IgD-negative memory B cell (primary cell): ENCODE results near the gene GFOD1. TPM values are rescaled to one million over a fixed set of nuclear protein-coding genes. Genes with fewer than 3 reads are reported as not detected.

Experiments used
- H3K27ac Mint-ChIP-seq, 3 donors: one replicate each; pipeline ENCODE4 v1.8.0; 2020 to 2022; ENCODE audit warnings: mild to moderate bottlenecking in 3 of 3, mixed read lengths in 3 of 3, moderate library complexity in 1 of 3
- H3K27me3 Mint-ChIP-seq: one replicate; pipeline ENCODE4 v1.8.0; 2021; ENCODE audit warnings: mixed read lengths
- H3K36me3 Mint-ChIP-seq: one replicate; pipeline ENCODE4 v1.8.0; 2020; ENCODE audit warnings: mild to moderate bottlenecking, mixed read lengths
- H3K4me1 Mint-ChIP-seq, 3 donors: one replicate each; pipeline ENCODE4 v1.8.0; 2020 to 2022; ENCODE audit warnings: mixed read lengths in 3 of 3, mild to moderate bottlenecking in 1 of 3
- H3K4me3 Mint-ChIP-seq, 4 donors: one replicate each; pipeline ENCODE4 v1.8.0; 2020 to 2022; ENCODE audit warnings: mild to moderate bottlenecking in 4 of 4, mixed read lengths in 4 of 4, moderate library complexity in 3 of 4
- H3K9me3 Mint-ChIP-seq, 3 donors: one replicate each; pipeline ENCODE4 v1.8.0; 2020 to 2021; ENCODE audit warnings: mixed read lengths in 3 of 3, mild to moderate bottlenecking in 1 of 3
- polyA plus RNA-seq: library from polyadenylated mRNA; unstranded; fragments of 300-500 nt; fragmentation: Illumina TruSeq; gene quantifications from one replicate; pipeline ENCODE4 v1.2.3, GENCODE V29; 2021

Gene GFOD1
- polyA plus RNA-seq, 1 donor from 2014 or later = 10.9 TPM

DNA sequence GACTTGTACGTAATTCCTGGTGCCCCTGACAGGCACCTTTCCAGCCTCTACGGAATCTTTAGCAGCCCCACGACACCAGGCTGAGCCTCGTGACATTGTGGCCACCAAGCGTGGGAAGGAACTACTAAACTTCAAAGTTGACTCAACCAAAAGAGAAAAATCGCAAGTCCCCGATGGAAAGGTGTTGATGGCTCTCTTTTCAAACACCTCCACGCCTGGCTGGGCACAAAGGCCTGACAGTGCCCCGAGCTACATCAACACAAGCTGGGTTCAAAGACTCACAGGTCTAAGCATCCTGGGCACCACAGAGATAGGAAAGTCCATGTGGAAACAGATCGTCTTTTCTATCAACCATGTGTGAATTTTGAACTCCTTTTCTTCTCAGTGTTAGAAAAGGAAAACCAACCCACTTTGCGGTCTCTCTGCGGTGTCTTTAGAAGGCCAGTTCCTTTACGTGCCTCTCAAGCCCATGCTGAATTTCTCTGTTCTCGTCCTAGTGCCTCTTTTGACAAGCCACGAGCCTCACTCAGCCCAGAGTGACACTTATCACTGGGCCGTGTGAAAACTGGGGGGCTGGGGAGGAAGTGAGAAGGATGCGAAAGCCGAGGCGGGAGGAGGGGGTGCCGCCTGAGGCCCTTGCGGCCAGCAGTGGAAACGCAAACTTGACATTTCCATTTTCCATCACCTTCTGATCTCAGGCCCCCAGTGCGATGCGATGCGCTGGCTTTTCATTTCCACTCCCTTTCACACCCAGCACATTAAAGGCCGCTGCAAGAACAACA is 59.4 kb downstream of the GFOD1 start:
- peaks cover 56 to 60% (median 56%) of the 10 kb centered on the region in 3 donors for H3K4me1 Mint-ChIP-seq
- H3K27ac Mint-ChIP-seq = peak overlapping the region; percentile 77 to 97 (median 96)
- H3K27me3 Mint-ChIP-seq = no peaks in the 10 kb centered on the region
- H3K4me3 Mint-ChIP-seq = peak overlapping the region; percentile 36 to 90 (median 76)
- no peaks in the 10 kb centered on the region for H3K9me3 Mint-ChIP-seq
- no peaks in the 10 kb centered on the region for H3K36me3 Mint-ChIP-seq

DNA sequence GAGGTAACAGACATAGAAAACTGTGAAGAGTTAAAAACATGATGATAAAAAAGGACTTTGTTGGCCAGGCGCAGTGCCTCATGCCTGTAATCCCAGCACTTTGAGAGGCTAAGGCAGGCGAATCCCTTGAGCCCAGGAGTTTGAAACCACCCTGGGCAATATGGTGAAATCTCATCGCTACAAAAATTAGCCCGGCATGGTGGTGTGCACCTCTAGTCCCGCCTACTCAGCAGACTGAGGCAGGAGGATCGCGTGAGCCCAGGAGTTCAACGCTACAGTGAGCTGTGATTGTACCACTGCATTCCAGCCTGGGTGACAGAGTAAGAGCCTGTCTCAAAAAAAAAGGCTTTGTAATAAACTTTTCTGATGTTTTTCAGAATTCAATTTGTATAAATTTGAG is 60.1 kb downstream of the GFOD1 start:
- peak overlapping the region; percentile 36 to 90 (median 76) for H3K4me3 Mint-ChIP-seq
- H3K4me1 Mint-ChIP-seq = peaks cover 51 to 54% (median 53%) of the 10 kb centered on the region in 3 donors
- H3K27me3 Mint-ChIP-seq = no peaks in the 10 kb centered on the region
- H3K9me3 Mint-ChIP-seq = no peaks in the 10 kb centered on the region
- H3K27ac Mint-ChIP-seq = peak overlapping the region; percentile 77 to 97 (median 96)
- H3K36me3 Mint-ChIP-seq = no peaks in the 10 kb centered on the region

DNA sequence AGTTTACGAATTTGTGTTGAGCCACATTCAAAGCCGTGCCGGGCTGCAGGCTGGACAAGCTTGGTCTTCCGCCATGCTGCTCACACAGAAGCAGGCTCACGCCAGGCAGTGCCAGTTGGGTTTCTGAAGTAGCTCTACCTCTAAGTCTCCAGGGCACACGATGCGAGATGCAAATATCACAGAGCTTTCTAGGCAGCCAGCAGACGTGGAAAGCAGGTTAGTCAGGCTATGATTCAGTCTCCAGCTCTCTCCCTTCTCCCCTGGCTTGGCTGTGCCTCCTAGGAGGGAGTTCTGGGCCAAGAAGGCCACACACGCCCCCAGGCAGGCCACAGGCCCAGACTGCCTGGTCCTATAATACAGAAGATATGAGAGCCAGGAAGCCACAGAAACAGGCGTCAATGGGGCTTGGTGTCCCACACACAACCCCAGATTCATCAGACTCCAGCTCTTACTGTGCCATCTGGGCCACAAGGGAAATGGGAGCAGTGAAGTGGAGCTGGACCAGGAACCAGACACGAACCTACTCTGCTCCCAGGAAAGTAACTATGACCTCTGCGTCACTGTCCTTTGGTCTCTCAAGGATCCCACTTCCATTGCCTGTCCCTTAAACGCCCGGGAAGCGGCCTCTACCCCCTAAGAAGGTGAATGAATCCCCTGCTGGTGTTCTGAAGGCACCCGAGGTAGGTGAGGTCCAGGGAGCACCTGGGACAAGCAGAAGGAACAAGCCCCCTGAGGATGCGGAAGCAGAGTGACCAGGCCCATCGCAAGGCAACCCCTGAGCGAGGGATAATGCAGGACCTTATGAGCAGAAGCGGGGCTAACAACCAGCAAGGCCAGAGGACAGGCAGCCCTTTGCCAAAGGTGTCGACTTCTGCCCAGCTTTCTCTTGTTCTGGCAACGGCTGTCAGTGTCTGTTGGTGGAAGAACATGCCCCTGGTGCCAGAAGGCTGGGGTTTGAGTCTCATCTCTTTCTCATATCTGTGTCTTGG is 61.2 kb downstream of the GFOD1 start:
- peak overlapping the region; percentile 53 to 73 (median 70) for H3K27ac Mint-ChIP-seq
- H3K36me3 Mint-ChIP-seq = no peaks in the 10 kb centered on the region
- H3K27me3 Mint-ChIP-seq = no peaks in the 10 kb centered on the region
- H3K9me3 Mint-ChIP-seq = no peaks in the 10 kb centered on the region
- peaks cover 44 to 50% (median 46%) of the 10 kb centered on the region in 3 donors for H3K4me1 Mint-ChIP-seq
- H3K4me3 Mint-ChIP-seq = peak overlapping the region in 2 of 4 donors; percentile 37 to 52

DNA sequence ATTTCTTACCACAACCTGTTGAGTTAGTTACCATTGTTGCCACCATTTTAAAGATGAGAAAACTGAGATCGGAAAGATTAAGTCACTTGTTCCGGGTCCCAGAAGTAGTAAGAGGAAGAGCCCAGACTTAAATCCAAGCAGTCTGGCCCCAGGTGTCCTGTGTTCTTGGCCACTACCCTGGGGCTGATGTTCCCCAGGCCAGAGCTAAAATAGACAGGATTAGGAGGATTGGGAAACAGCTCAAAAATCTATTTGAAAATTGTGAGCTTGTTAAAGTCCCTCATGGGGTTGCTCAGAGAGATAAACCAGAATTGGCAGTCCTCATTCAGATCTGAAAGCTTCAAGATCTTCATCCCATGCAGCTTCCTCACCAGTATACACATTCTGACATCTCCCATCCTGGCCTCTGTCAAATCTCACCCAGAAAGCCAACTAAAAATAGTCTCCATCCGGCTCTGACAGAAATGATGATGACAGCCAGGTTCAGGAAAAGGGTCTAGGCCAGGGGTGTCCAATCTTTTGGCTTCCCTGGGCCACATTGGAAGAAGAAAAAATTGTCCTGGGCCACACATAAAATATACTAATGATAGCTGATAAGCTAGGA is 62.0 kb downstream of the GFOD1 start:
- Mint-ChIP-seq H3K4me3 (peak overlapping the region in 1 of 4 donors; percentile 37), H3K4me1 (peaks cover 38 to 46% (median 44%) of the 10 kb centered on the region in 3 donors), H3K27ac (peak overlapping the region; percentile 53 to 73 (median 70)), H3K9me3 (no peaks in the 10 kb centered on the region), H3K27me3 (no peaks in the 10 kb centered on the region), H3K36me3 (no peaks in the 10 kb centered on the region)

DNA sequence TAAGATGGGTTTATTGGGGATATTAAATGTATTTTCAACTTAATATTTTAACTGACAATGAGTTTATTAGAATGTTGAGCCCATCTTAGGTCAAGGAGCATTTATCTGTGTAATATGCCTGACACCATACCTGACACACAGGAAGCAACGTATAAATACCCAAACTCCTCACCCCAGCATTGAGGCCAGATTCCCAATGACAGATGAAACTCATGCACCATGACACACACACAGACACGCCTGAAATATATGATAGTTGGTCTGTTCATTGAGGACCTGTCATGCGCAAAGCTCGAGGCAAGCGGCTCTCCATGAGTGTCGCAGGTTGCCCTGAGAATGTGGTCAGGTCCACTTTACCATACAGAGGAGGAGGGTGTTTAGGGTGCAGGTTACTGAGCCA is 64.1 kb downstream of the GFOD1 start:
- Mint-ChIP-seq H3K4me3 (no peak overlapping the region), H3K4me1 (peaks cover 36 to 40% (median 38%) of the 10 kb centered on the region in 3 donors), H3K36me3 (peaks cover 5% of the 10 kb centered on the region), H3K27ac (no peak overlapping the region), H3K27me3 (no peaks in the 10 kb centered on the region), H3K9me3 (no peaks in the 10 kb centered on the region)

DNA sequence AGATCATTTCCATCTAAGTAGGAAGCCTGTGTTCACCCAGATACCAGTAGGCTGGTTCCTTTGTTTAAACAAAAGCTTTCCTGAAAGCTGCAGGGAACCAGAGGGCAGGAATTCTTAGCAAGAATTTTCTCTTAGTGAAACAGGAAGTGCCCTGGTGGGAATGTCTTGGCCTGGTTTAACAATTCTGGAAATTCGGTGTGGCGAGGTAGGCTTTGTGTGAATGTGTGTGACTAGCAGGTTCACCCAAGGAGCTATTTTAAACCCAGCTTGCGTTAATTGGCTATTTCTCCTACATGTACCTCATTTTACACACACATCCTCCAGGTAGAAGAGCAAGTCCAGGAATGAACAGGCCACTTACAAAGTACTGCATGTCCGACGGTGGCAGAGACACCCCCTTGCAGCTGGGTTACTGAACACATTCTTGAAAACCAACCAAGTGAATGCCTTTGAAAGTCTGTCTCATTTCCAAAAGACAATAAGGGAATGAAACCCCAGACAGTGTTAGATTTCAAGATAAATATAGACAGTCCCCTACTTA is 64.6 kb downstream of the GFOD1 start:
- Mint-ChIP-seq H3K36me3 (peaks cover 5% of the 10 kb centered on the region), H3K9me3 (no peaks in the 10 kb centered on the region), H3K27ac (no peak overlapping the region), H3K27me3 (no peaks in the 10 kb centered on the region), H3K4me1 (peaks cover 33 to 35% (median 34%) of the 10 kb centered on the region in 3 donors), H3K4me3 (no peak overlapping the region)

DNA sequence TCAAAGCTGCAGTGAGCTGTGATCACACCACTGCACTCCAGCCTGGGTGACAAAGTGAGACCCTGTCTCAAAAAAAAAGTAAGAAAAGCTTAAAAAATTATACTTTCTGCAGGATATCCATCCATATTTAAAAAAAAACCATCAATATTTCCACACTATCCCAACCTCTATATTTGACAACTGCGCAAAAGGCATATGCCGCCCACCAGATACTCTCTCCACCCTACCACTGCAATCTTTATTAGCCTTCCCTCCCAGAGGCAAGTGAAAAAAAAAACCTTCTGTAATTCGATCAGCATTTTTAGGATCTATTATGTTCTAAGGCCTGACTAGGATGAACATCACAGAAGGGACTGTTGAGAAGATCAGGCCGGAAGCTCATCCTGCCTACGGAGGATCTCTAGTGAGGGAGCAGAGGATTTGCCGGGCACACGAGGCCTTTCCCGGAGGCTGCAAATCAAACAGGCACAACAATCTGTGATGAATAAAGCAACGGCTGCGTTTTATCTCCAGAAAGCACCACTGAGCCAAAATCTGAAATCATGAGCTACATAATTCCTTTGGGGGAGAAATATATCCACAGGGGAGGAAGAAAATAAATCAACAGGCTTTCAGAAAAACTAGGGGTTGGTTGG is 65.9 kb downstream of the GFOD1 start:
- H3K9me3 Mint-ChIP-seq = no peaks in the 10 kb centered on the region
- H3K4me1 Mint-ChIP-seq = peaks cover 21 to 24% (median 23%) of the 10 kb centered on the region in 3 donors
- H3K4me3 Mint-ChIP-seq = no peak overlapping the region
- no peaks in the 10 kb centered on the region for H3K27me3 Mint-ChIP-seq
- peak overlapping the region in 1 of 3 donors; percentile 81 for H3K27ac Mint-ChIP-seq
- peaks cover 5% of the 10 kb centered on the region for H3K36me3 Mint-ChIP-seq

DNA sequence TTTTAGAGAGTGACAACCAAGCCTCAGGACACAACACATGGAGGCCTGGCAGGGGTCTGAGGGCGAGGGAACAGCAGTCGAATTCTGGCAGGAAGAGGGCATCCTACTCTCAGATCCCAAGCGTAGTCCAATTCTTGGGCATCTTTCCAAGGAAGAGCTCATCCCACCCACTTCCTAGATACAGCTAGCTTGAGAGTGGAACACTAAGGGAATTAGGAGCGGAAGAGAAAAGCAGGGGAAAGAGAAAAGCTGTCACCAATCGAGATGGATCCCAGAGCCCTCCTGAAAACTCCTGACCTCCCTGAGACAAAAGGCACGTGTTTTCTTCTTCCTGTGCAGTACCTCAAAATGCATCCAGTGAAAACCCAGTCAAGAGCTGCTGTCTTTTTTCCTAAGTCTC is 67.1 kb downstream of the GFOD1 start:
- Mint-ChIP-seq H3K36me3 (peaks cover 6% of the 10 kb centered on the region), H3K27me3 (no peaks in the 10 kb centered on the region), H3K9me3 (no peaks in the 10 kb centered on the region), H3K4me3 (peak overlapping the region in 1 of 4 donors; percentile 82), H3K4me1 (peaks cover 14 to 19% (median 17%) of the 10 kb centered on the region in 3 donors), H3K27ac (no peak overlapping the region)

DNA sequence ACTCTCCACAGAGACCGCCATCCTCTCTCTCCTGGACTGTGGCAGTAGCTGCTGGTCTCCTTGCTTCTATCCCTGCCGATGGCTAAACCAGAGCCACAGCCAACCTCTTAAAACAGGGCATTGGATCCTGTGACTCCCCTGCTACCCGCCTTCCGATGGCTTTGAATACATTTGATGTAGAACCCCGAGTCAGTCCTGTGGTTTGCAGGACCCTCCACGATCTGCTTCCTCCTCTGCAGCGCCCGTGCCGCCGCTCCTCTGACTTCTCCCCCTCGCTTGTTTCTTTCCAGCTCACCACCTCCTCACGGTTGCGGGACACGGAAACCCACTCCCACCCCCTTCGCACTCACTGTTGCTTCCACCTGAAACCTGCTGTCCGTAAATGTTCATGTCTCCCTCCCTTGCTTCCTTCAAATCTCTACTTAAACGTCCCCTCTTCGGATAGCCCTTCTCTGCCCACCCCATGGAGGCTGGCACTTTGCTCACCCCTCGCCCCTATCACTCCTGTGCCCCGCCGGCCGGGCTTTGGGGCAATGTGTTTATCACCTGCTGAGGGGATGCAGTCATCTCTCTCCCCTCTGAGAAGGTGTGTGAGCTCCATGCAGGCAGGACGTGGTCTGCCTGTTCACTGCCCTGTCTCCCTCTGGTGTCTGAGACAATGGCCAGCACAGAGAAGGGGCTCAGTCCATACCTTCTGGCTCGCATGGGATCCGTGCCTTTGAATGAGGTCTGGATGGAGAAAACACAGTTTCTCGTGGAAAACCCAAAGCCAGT is 67.8 kb downstream of the GFOD1 start:
- Mint-ChIP-seq H3K36me3 (peaks cover 6% of the 10 kb centered on the region), H3K9me3 (no peaks in the 10 kb centered on the region), H3K4me3 (peak overlapping the region in 2 of 4 donors; percentile 19 to 82), H3K27ac (no peak overlapping the region), H3K27me3 (no peaks in the 10 kb centered on the region), H3K4me1 (peaks cover 14 to 17% (median 17%) of the 10 kb centered on the region in 3 donors)

DNA sequence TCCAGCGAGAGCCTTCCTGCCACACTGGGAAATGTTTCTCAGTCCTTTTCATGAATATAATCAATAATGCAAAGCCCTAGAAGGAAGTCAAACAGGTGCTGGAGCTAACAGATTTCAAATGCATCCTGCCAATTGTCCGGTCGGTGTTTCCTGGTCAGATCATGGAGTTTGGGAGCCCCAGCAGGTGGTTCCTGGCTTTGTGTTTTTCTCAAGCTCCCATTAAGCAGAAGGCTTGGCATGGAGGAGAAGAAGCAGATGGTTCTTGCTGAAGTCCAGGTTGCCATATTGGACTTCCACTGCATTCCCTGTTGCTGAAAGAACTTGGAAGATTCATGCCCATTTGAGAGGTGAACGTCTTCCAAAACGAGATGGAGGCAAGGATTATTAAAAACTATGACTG is 68.6 kb downstream of the GFOD1 start:
- Mint-ChIP-seq H3K27ac (no peak overlapping the region), H3K27me3 (no peaks in the 10 kb centered on the region), H3K36me3 (peaks cover 6% of the 10 kb centered on the region), H3K4me1 (peaks cover 14 to 17% (median 17%) of the 10 kb centered on the region in 3 donors), H3K9me3 (no peaks in the 10 kb centered on the region), H3K4me3 (peak overlapping the region in 1 of 4 donors; percentile 49)

DNA sequence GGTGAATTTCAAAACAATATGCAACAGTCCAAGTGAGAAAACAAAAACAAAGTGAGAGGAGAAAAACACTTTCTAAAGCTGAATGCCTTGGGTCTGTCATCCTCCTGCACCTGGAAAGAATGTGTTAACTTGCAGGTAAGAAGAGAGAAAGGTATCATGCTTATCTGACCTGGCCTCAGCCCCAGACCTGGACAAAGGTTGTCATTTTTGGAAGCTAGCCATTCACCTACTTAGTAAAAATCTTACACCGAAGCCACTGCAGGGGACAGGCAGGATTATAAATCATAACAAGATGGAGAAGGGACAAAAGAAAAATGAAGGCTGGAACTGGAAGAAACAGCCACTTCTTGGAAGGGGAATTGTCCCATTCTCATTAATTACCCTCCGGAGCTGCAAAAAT is 69.4 kb downstream of the GFOD1 start:
- Mint-ChIP-seq H3K27me3 (no peaks in the 10 kb centered on the region), H3K36me3 (peaks cover 6% of the 10 kb centered on the region), H3K9me3 (no peaks in the 10 kb centered on the region), H3K4me1 (peaks cover 13 to 17% (median 17%) of the 10 kb centered on the region in 3 donors), H3K27ac (no peak overlapping the region), H3K4me3 (no peak overlapping the region)

DNA sequence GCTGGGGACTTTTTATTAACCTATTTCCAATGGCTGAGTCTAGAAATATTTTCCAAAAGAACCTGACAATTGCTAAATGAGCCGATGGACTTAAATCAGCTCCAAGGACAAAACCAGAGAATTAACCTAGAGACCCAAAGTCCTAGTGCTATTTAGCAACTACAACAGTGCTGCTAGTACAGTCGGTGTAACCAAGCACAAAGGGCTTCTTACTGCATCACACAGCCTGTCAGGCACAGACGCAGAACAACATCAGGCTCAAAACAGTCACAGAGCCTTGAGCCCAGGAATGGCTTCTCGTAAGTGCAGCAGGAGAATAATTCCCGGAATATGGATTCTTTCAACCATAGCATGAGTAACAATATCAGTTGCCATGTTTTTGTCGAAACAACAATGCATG is 70.0 kb downstream of the GFOD1 start:
- no peak overlapping the region for H3K27ac Mint-ChIP-seq
- H3K4me1 Mint-ChIP-seq = peaks cover 13 to 17% (median 17%) of the 10 kb centered on the region in 3 donors
- no peaks in the 10 kb centered on the region for H3K27me3 Mint-ChIP-seq
- no peaks in the 10 kb centered on the region for H3K9me3 Mint-ChIP-seq
- peaks cover 6% of the 10 kb centered on the region for H3K36me3 Mint-ChIP-seq
- no peak overlapping the region for H3K4me3 Mint-ChIP-seq

DNA sequence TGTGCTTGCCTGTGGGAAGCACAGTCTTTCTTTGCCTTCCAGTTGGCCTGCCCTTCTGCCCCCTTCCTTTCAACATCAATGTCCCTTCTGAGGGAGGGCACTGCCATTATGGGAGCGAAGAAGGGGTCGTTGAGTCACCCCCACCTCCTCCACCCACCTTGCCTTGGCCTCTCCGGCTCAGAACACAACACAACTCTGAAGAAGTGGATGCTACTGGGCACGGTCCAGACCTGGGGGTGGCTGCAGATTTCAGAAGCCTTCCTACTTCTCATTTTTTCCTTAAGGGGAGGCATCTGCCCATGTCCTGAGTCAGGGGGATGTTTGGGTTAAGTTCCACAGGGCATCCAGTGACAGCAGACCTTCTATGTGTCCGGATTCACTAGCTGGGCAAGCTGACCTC is 72.1 kb downstream of the GFOD1 start:
- Mint-ChIP-seq H3K4me3 (no peak overlapping the region), H3K4me1 (peaks cover 9 to 15% (median 12%) of the 10 kb centered on the region in 3 donors), H3K27ac (no peak overlapping the region), H3K36me3 (peaks cover 10% of the 10 kb centered on the region), H3K27me3 (no peaks in the 10 kb centered on the region), H3K9me3 (no peaks in the 10 kb centered on the region)
